Body of pancreas (tissue), 4 donors: ENCODE data around the gene FRMD5. TPM values are rescaled to one million over a fixed set of nuclear protein-coding genes. Genes with fewer than 3 reads are reported as not detected.
A peak's percentile ranks its signal among the peaks of the same experiment; 100 is the strongest.

Source experiments
- ATAC-seq: fragments of 150-250 bp; one replicate; pipeline ENCODE4 v1.9.1; 2016
- DNase-seq, 4 donors: peaks; one replicate each; pipeline ENCODE4 v3.0.0-alpha.2; 2019
- H3K27ac ChIP-seq, 4 donors: fragments of 200-600 bp; sonication (generic); 1 replicate in 3 of 4; 2 replicates in 1 of 4; pipeline versions ENCODE4 v1.5.1 to v1.6.1; 2016 to 2019; ENCODE audit warnings: mild to moderate bottlenecking in 1 of 4, mixed read lengths in 1 of 4, moderate library complexity in 1 of 4
- H3K27me3 ChIP-seq, 2 donors: fragments of 200-600 bp; sonication (generic); one replicate each; pipeline ENCODE4 v1.6.0; 2016; ENCODE audit warnings: mild to moderate bottlenecking in 1 of 2
- H3K36me3 ChIP-seq, 2 donors: fragments of 200-600 bp; sonication (generic); replicated peaks in 1 of 2; 2 replicates each; pipeline ENCODE4 v1.5.1; 2016; ENCODE audit warnings: low read depth in 2 of 2; ENCODE audit not compliant: insufficient read depth in 1 of 2
- H3K4me1 ChIP-seq: fragments of 200-600 bp; sonication (generic); one replicate; pipeline ENCODE4 v1.6.0; 2016
- H3K4me3 ChIP-seq, 2 donors: fragments of 200-600 bp; sonication (generic); 1 replicate in 1 of 2; 2 replicates in 1 of 2; pipeline ENCODE4 v1.5.1; 2016 to 2019
- H3K9me3 ChIP-seq, 3 donors: fragments of 200-600 bp; sonication (generic); 1 replicate in 2 of 3; 2 replicates in 1 of 3; pipeline ENCODE4 v1.5.1; 2016
- POLR2A ChIP-seq, 3 donors: fragments of 450-650 bp; IDR thresholded peaks; one replicate each; pipeline ENCODE4 v1.6.1; 2016; ENCODE audit warnings: antibody characterized with exemption in 3 of 3, mild to moderate bottlenecking in 2 of 3
- WGBS, 2 donors: methylation state at CpG; one replicate each; pipeline ENCODE4 v1.1.5; 2017; 5-methylcytosine and 5-hydroxymethylcytosine counted together
- intact Hi-C: fragments of 100-400 bp; cut with DNase I; formaldehyde crosslinking; loops from one replicate; pipeline ENCODE4 v1.15.1; 2023
- small RNA-seq: library from RNA; depleted of rRNA; stranded (forward); fragments of <200 nt; gene quantifications from one replicate; pipeline ENCODE3, GENCODE V24; 2016
- total RNA-seq, 2 donors: library from RNA; depleted of rRNA; stranded (reverse); fragments of >200 nt; gene quantifications; one replicate each; pipeline ENCODE4 v1.1.0, GENCODE V29; 2016
- TF ChIP-seq, protein P1 (sequence below), 7 experiments: fragments of 450-650 bp in 4 of 7; fragments of 200-600 bp in 3 of 7; sonication (generic) in 3 of 7; IDR thresholded peaks; one replicate each; pipeline ENCODE4 v1.5.1; 2016 to 2019; ENCODE audit warnings: antibody characterized with exemption in 7 of 7

The FRMD5 gene
- total RNA-seq, 2 donors from 2014 or later = 1.3 TPM; not detected in 1

DNA sequence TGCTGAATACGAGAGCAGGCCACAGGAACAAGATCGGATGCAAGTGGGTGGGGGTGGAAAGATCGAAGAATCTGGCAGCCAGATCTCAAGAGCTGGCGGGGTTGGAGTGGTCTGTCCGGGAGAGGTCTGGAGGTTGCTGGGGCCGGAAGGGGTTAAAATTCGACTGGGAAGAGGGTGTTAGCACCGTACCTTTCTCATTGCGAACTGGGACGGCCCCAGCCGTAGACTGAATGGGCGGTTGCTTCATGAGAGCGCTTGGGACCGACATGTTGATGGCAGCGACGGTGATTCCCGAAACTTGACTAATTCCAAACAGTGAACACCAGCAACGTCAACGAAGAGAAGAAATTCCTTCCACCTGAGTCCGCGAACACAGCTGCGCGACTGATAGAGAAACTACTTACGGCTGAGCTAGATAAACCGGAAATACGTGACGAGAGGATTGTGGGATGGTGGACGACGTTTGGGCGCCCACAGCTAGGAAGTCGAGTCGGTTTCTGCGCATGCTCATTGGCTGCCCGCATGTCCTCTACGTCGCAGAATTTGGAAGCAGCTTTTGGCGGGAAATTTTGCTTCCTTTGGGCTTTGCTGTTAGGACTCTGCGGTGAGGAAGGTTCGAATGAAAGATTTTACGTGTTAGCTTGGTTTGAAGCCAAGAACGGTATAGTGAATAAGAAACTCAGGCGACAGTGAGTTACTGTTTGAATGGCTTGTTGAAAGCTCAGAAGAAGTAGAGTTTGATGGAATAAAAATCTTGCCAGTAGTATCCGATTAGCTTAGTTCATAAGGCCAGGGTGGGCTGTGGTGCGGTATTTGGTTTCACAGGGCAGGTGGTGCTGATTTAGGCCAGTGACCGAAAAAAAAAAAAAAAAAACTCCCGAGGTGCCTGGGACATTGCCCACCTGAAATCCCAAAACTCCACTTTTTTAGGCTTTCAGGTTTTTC lies 370.5 kb downstream of the FRMD5 start, which contains the start of gene MFAP1:
Gene MFAP1 (minus strand): TSS at position 389 of the 945 bp plus-strand sequence. CDS start 121 bp downstream, at position 268.
- peak; percentile 98 for ATAC-seq
- Histone ChIP-seq H3K9me3 (no peaks in the 10 kb centered on the region), H3K4me1 (peaks cover 44% of the 10 kb centered on the region), H3K4me3 (peak within 1 kb of the TSS; percentile 67 to 76), H3K36me3 (no peaks in the 10 kb centered on the region), H3K27me3 (no peaks in the 10 kb centered on the region), H3K27ac (peak within 1 kb of the TSS; percentile 84 to 96 (median 94))
- peak; percentile 75 to 97 (median 96) for TF ChIP-seq POLR2A (IDR thresholded peaks at IDR 0.05)
- TF ChIP-seq, protein P1, sequence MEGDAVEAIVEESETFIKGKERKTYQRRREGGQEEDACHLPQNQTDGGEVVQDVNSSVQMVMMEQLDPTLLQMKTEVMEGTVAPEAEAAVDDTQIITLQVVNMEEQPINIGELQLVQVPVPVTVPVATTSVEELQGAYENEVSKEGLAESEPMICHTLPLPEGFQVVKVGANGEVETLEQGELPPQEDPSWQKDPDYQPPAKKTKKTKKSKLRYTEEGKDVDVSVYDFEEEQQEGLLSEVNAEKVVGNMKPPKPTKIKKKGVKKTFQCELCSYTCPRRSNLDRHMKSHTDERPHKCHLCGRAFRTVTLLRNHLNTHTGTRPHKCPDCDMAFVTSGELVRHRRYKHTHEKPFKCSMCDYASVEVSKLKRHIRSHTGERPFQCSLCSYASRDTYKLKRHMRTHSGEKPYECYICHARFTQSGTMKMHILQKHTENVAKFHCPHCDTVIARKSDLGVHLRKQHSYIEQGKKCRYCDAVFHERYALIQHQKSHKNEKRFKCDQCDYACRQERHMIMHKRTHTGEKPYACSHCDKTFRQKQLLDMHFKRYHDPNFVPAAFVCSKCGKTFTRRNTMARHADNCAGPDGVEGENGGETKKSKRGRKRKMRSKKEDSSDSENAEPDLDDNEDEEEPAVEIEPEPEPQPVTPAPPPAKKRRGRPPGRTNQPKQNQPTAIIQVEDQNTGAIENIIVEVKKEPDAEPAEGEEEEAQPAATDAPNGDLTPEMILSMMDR (IDR thresholded peaks at IDR 0.05) = no peak
- WGBS, 2 donors = 7% methylated on average over 46 of the region's 46 CpGs
- intact Hi-C loops = no loop called here
- peak; percentile 95 to 98 (median 98) for DNase-seq

DNA sequence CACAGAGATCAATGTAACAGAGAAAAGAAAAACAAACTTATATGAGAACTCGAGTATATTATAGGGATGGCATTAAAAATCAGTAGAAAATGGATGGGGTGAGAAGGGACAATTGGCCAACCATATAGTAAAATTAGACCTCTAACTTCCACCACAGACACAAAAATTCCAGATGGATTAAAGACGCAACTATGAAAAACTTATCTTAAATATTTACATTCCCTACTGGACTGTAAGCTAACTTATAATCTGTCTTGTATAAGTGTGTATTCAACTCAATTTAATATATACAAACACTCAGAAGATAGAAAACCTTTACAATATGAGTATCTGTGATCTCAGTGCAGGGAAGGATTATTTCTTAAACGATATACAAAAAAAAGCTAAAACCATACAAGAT lies 373.6 kb downstream of the FRMD5 start:
- TF ChIP-seq, protein P1 (IDR thresholded peaks at IDR 0.05) = no peak
- no peak for TF ChIP-seq POLR2A (IDR thresholded peaks at IDR 0.05)
- Histone ChIP-seq H3K27me3 (no peaks in the 10 kb centered on the region), H3K4me3 (no peak overlapping the region), H3K27ac (no peak overlapping the region), H3K4me1 (peaks cover 35% of the 10 kb centered on the region), H3K9me3 (no peaks in the 10 kb centered on the region), H3K36me3 (peaks cover 0 to 5% of the 10 kb centered on the region in 2 donors)
- intact Hi-C loops = no loop called here
- WGBS, 2 donors = 46 to 60% methylated on average over 3 of the region's 3 CpGs
- ATAC-seq (no peak), DNase-seq (no peak)

Small RNA genes lying within 50 kb of the gene (small RNA-seq; reads per million reads assigned to genes)
- gene RF00019 = not detected

Other genes with a start within 250 kb of the FRMD5 start
- 10 to 100 TPM; 40.5 to 50.1 TPM for gene GOLM2, start 93.4 kb upstream of the FRMD5 start, total RNA-seq
- 10 to 100 TPM in 1 of 2 donors, 1 to 10 TPM in 1; 5.3 to 10.9 TPM for gene CTDSPL2, start 232.4 kb upstream of the FRMD5 start, total RNA-seq